Measurements from ENCODE around the gene PIF1.

PIF1 gene

DNA sequence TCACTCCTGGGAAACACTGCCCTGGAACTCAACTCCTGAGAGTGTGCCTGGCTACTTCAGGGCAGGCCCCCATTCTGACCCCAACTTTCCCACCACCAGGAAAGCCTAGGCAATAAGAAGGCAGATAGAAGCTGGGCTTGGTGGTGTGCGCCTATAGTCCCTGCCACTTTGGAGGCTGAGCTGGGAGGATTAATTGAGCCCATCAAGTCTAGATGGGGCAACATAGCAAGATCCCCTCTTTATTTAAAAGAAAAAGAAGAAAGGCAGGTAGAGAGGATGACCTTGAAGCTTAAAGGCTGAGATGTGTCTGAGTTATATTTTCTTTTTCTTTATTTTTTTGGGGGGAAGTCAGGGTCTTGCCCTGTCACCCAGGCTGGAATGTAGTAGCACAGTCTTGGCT lies 45.8 kb downstream of the PIF1 start:
- Histone ChIP-seq H3K27me3 (ENCODE audit: low read depth, low read length) (no peaks in the 10 kb centered on the region), H3K36me3 (replicated peaks; ENCODE audit: low read depth, low read length) (no peaks in the 10 kb centered on the region), H3K9ac (ENCODE audit: low read length) (no peak overlapping the region)

DNA sequence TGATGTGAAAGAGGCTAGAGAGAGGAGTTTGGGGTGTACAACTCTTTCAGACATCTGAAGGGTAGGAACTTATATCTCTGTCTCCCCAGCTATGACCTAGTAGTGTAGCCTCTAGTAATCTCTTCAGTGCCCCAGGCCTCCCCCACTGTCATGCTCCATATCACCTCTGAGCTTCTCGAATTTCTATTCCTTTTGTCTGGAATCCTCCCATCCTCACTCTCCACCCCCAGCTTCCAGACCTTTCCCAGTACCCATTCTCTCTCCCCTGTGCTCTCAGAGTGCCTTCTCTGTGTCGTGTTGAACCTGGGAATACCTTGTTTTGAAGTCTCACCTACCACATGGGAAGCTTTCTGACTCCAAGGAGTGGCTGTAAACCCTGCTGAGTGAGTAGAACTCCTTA lies 46.4 kb downstream of the PIF1 start:
- no peaks in the 10 kb centered on the region for H4K20me1 ChIP-seq (ENCODE audit: insufficient read depth, low read length)
- H3K36me3 ChIP-seq (replicated peaks; ENCODE audit: low read depth, low read length): no peaks in the 10 kb centered on the region
- no peak overlapping the region for H3K9ac ChIP-seq (ENCODE audit: low read length)
- no peak for TF ChIP-seq CTCF (IDR thresholded peaks at IDR 0.05; ENCODE audit: low read depth, low read length)
- TF ChIP-seq EZH2phosphoT487 (IDR thresholded peaks at IDR 0.05; ENCODE audit: low read depth): no peak
- no peak overlapping the region for H2AFZ ChIP-seq (ENCODE audit: low read depth, low read length)
- no peak overlapping the region for H3K4me2 ChIP-seq (ENCODE audit: low read length)
- H3K79me2 ChIP-seq (ENCODE audit: low read length): no peaks in the 10 kb centered on the region
- H3K4me3 ChIP-seq (ENCODE audit: low read length): no peak overlapping the region
- no peaks in the 10 kb centered on the region for H3K9me3 ChIP-seq (ENCODE audit: insufficient read depth, low read length)
- no peaks in the 10 kb centered on the region for H3K4me1 ChIP-seq (ENCODE audit: low read length)
- H3K27me3 ChIP-seq (ENCODE audit: low read depth, low read length): no peaks in the 10 kb centered on the region
- no peak overlapping the region for H3K27ac ChIP-seq (ENCODE audit: low read length)

More for the DNA sequence above, 45.8 kb downstream of the PIF1 start:
- no peak overlapping the region for H3K4me3 ChIP-seq (ENCODE audit: low read length)
- H3K4me1 ChIP-seq (ENCODE audit: low read length): no peaks in the 10 kb centered on the region
- no peaks in the 10 kb centered on the region for H4K20me1 ChIP-seq (ENCODE audit: insufficient read depth, low read length)
- no peak overlapping the region for H3K4me2 ChIP-seq (ENCODE audit: low read length)
- no peak overlapping the region for H2AFZ ChIP-seq (ENCODE audit: low read depth, low read length)
- H3K9me3 ChIP-seq (ENCODE audit: insufficient read depth, low read length): no peaks in the 10 kb centered on the region
- no peaks in the 10 kb centered on the region for H3K79me2 ChIP-seq (ENCODE audit: low read length)
- TF ChIP-seq CTCF (IDR thresholded peaks at IDR 0.05; ENCODE audit: low read depth, low read length): no peak
- no peak for TF ChIP-seq EZH2phosphoT487 (IDR thresholded peaks at IDR 0.05; ENCODE audit: low read depth)
- no peak overlapping the region for H3K27ac ChIP-seq (ENCODE audit: low read length)

GRCh38 chr15:64776402-64776786 lies 49.1 kb downstream of the PIF1 start:
- Histone ChIP-seq H3K9ac (ENCODE audit: low read length) (no peak overlapping the region), H3K4me2 (ENCODE audit: low read length) (no peak overlapping the region), H3K4me3 (ENCODE audit: low read length) (no peak overlapping the region), H3K27me3 (ENCODE audit: low read depth, low read length) (no peaks in the 10 kb centered on the region), H4K20me1 (ENCODE audit: insufficient read depth, low read length) (no peaks in the 10 kb centered on the region), H3K4me1 (ENCODE audit: low read length) (no peaks in the 10 kb centered on the region), H3K9me3 (ENCODE audit: insufficient read depth, low read length) (no peaks in the 10 kb centered on the region), H2AFZ (ENCODE audit: low read depth, low read length) (no peak overlapping the region), H3K27ac (ENCODE audit: low read length) (no peak overlapping the region), H3K79me2 (ENCODE audit: low read length) (no peaks in the 10 kb centered on the region), H3K36me3 (replicated peaks; ENCODE audit: low read depth, low read length) (no peaks in the 10 kb centered on the region)
- no peak for TF ChIP-seq EZH2phosphoT487 (IDR thresholded peaks at IDR 0.05; ENCODE audit: low read depth)
- TF ChIP-seq CTCF (IDR thresholded peaks at IDR 0.05; ENCODE audit: low read depth, low read length): no peak

GRCh38 chr15:64775551-64776401 lies 49.7 kb downstream of the PIF1 start, which contains the start of gene RBPMS2:
RBPMS2 (minus strand) TSS chr15:64775589; CDS start chr15:64775319, 270 bp downstream.
- Histone ChIP-seq H3K27ac (ENCODE audit: low read length) (no peak within 1 kb of the TSS), H3K4me2 (ENCODE audit: low read length) (peak within 1 kb of the TSS; percentile 42)

More at GRCh38 chr15:64775551-64776401, 49.7 kb downstream of the PIF1 start, which contains the start of gene RBPMS2:
- H2AFZ ChIP-seq (ENCODE audit: low read depth, low read length): no peak within 1 kb of the TSS
- H3K9me3 ChIP-seq (ENCODE audit: insufficient read depth, low read length): no peaks in the 10 kb centered on the region
- TF ChIP-seq EZH2phosphoT487 (IDR thresholded peaks at IDR 0.05; ENCODE audit: low read depth) (no peak), CTCF (IDR thresholded peaks at IDR 0.05; ENCODE audit: low read depth, low read length) (no peak)
- no peaks in the 10 kb centered on the region for H4K20me1 ChIP-seq (ENCODE audit: insufficient read depth, low read length)
- no peaks in the 10 kb centered on the region for H3K27me3 ChIP-seq (ENCODE audit: low read depth, low read length)
- no peaks in the 10 kb centered on the region for H3K36me3 ChIP-seq (replicated peaks; ENCODE audit: low read depth, low read length)
- no peaks in the 10 kb centered on the region for H3K79me2 ChIP-seq (ENCODE audit: low read length)
- peak within 1 kb of the TSS; percentile 23; the same call in 1 of the 2 replicates for H3K9ac ChIP-seq (ENCODE audit: low read length)
- H3K4me1 ChIP-seq (ENCODE audit: low read length): no peaks in the 10 kb centered on the region
- H3K4me3 ChIP-seq (ENCODE audit: low read length): peak within 1 kb of the TSS; percentile 69

Data from OCI-LY3 (cell line).